ENCODE results near the gene USP19.

USP19 gene

DNA sequence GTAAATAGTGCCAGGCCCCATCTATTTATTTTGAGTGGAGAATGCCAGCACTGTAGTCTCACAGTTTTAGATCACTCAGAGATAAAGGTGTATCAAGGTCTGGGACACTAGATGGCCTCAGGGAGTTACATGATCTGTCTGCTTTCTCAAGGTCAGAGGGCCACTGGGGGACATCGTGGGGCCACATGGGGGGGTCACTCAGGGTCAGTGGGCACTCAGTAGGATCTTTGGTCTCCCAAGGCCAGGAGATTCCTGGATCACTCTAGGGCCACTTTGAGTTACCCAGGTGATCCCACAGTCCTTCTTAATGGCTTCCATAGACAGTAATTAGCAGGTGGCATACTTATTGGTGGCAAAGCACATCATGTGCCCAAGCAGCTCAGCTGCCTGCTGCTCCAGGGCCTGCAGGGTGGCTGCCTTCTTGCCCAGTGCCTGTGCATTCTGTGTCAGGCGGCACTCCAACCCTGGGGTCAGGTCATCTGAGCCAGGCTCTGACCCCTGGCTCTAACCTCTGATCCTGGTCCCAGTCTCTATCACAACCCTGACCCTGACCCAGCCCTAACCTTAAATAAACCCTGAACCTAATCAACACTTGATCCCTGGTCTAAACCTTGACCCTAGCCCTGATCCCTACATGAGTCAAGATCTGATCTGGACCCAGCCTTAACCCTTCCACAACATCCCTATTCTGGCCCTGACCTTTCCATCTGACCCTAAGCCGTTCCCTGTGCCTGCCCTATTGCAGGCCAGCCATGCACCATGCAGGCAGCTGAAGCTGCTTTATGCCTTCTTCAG lies 14.0 kb upstream of the USP19 start:
- no peak for DNase-seq (ENCODE audit: low read depth)

DNA sequence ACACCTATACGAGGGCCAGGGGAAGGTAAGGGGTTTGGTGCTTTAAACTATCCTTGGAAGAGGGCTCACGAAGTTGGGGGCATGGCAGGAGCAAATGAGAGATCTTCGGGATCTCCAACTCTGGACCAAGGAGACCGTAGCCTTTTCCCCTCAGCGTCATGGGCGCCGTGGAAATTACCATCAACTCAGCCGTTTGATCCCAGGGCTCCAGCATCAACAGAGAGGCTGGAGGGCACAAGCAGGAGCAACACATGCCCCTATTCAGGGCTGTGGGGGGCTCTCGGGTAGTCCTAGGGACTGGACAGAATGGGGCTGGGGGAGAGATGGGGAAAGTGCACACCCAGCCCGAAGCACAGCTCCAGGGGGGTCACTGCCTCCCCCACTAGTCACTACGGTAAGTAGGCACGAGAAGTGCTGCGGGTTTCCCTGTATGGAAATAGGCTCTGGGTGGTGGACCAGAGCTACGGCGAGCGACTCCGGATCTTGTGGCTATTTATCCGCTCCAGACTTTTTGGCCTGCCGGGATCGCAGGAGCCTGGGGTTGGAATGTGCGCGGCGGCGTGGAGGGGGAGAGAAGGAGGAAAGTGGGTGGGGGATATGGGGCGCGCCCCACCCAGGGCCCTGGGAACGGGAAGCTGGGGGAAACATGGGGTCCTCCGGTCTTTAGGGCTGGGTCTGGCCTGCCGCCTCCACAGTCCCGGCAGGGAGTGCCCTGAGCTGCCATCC lies 12.8 kb upstream of the USP19 start:
- DNase-seq (ENCODE audit: low read depth) = no peak

DNA sequence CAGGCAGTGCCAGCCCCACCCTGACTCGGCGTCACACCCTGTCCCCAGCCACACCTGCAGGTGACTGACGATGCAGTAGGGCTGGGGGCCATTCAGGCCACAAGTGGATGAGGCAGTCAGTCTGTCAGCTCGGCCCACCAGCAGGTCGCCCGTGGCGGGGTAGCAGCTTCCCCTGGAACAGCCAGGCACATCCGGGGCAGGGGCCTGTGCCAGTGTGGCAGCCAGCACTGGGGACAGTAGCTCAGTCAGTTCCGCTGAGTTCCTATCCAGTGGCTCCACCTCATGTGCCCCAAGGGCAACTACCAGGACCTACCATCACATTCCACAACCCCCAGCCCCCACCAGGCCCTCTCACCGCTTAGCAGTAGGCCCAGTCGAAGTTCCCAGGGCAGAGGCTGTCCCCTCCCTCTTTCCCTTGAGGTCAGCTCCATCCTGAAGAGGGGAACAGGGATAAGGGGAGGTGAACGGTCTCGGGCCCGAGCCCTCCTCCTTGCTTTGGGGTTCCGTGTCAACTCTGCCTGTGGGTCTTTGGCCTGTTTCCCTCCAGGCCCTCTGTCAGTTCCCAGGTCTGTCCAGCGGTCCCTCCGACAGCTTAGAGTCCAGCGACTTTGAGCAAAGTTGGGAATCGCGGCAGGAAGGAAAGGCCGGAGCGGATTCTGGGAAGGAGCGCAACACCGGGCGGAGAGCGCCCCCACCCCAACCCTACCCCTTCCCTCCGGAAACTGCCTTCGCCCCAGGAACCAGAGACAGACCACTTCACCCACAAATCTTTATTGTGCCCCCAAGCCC lies 12.0 kb upstream of the USP19 start, which contains the start of gene LAMB2:
Gene LAMB2, minus strand, starts transcription at position 614 of the 789 bp plus-strand sequence. Its CDS starts 183 bp downstream, at position 431.
- DNase-seq (ENCODE audit: low read depth) = no peak

DNA sequence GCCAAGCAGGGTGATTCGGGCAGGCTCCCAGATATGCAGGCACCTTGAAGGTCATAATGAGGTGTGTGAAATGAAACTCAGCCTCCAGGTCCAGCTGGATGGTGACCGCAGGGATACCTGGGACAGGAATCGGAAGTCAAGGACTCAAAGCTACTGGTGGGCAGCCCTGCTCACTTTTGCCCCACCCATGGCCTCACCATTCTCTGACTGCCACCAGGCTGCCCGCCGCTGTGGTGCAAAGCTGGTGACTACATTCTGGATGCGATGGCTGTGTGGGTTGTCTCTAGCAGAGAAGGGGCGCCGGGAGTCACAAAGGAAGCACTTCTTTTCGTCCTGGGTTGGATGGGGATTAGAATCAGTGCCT lies 11.4 kb upstream of the USP19 start:
- no peak for DNase-seq (ENCODE audit: low read depth)

DNA sequence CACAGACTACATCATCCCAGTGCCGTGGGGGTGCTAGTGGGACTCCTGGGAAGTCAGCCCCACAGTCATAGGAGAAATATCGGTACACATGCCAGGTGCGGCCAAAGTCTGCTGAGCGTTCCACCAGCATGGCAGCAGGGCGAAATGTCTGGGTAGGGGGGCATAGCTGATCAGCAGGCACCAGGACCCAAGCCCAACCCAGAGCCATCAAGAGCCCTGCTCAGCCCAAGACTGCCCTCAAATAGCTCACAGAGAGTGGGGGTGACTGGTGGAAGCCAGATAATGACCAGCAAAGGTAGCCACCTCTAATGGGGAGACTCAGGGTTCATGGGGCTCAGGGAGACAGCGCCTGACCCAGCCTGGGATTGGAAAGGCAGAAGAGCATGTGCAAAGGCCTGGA lies 11.0 kb upstream of the USP19 start:
- DNase-seq (ENCODE audit: low read depth) = no peak

DNA sequence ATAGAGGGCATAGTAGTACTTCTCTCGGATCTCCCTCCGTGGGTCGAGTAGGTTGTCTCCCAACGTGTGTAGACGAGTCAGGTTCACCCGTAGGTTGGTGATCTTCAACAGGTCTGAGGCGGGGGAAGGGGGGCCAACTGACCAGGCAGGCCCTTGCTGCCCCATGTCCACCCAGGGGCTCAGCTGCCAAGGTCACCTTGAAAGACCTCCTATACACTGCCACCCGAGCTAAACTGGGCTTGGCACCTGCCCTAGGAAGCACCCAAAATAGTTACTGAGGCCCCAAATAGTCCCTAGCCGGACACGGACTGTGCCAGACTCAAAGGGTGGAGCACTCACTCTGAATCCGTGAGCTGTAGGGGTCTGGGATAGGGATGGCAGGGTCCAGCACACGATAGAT lies 10.4 kb upstream of the USP19 start:
- DNase-seq (ENCODE audit: low read depth) = no peak

DNA sequence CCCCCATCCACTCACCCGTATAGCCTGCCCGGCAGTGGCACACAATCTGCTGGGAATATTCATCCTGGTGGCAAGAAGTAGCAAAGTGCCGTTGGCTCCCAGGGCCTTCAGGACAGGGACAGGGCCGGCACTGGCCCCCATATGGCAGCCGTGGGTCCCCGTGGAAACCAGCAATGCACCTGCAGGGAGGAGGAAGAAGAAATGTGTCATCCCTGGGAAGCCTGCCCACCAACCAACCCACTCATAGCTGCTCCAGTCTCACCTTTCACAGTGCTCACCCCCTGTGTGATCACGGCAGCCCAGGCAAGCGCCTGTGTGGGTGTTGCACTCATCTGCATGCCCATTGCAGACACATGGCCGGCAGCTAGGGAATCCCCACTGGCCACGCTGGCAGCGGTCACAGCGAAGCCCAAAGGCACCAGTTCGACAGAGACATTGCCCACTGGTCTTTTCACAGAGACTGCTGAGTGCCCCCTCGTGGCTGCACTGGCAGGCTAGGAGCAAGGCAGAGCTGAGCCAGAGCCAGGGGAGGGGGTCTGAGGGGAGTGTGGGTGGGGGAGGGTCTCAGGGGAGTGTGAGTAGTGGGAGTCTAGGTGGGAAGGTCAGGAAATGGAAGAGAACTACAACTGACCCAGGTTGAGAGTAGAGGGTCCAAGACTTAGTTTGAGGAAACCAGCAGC lies 4.5 kb upstream of the USP19 start:
- DNase-seq (ENCODE audit: low read depth) = no peak

DNA sequence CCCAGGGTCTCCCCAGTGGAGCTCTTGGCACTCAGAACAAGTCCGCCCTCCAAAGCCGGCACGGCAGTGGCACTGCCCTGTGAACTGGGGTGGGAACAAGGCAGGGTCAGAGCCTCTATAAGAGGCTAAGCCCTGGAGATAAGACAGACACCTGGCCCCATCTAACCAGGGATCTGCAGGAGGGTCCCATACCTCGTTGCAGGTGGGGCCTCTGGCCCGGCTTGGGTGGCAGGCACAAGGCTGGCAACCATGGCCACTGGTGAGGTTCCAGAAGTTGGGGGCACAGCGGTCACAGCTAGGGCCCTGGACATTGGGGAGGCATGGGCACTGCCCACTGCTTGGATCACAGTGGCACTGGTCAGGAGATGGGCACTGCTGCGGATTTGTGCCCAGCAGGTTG lies 3.6 kb upstream of the USP19 start:
- DNase-seq (ENCODE audit: low read depth) = no peak

DNA sequence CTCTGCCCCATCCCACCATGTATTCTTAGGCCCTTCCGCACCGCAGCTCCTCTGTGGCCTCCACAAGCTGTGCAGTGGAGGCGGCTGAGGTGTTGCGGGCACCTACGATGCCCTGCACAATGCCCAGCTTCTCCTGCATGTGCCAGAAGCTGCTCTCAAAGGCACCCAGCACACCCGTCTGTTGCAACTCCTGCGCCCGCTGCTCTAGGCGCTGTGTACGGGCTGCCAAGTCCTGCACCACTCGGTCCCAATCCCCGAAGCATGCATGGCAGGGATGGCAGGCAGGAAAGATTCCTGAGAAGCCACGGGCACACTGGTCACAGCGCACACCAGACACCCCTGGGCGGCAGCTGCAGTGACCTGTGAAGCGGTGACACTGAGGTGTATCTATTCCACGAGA lies 3.1 kb upstream of the USP19 start:
- DNase-seq (ENCODE audit: low read depth) = no peak

DNA sequence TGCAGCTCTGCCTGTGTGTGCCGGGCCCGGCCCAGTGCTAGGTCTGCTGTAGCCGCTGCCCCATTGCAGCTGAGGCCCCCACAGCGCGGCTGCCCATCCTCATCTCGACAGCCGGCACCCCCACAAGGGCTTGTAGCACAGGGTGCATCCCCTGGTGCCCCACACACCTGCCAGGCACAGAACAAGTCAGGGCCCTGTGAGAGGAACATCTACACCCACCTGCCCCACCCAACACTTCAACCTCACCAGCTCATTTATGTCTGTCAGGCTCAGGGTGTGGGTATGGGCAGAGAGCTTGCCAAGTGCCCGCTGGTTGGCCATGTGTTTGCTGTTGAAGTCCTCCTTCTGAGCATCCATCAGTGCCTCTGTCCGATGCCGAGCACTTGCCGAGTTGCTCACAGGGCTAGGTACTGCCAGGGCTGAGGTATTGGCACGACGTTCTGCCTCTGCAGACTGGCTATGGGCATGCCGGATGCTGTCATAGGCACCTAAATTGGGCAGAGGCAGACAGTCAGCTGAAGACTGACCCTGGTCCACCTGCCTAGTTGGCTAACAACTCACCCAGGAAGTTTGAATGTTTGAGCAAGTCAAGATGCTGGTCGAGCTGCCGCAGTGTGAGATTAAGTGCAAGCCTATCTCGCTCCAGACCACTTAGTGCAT lies 2.4 kb upstream of the USP19 start:
- no peak for DNase-seq (ENCODE audit: low read depth)

DNA sequence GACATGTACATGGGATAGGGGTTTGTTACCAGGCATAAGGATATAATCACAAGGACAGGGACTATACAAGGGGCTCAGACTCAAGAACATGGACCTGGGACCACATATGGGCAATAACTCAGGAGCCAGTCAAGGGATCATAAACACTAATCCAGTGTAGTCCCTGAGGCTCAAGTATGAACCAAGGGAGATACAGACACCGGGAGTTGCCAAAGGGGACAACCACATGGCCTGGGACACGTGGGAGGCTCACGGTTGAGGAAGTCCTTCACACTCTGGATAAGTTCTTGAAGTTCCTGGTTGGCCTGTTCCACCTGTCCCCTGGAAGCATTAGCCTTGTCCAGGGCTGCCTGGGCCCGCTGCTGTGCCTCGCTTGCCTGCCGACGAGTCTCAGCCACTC lies 1.8 kb upstream of the USP19 start:
- DNase-seq (ENCODE audit: low read depth) = no peak

DNA sequence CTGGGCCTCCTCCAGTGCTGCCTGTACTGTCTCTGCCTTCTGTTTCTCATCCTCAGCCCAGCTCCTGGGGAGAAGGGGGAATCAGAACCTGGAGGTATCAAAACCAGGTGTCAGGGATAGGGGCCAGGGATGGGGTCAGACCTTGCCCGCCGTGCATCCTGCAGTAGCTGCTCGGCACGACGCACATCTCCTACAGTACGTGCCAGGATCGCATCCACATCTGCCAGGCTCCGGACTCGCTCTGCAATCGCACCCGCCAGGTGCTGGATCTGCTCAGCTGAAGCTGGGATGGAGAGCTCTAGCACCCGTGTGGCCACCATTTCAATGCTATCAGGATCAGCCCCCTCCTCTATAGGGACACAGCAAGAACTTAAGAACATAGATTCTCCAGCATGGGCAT lies 1.4 kb upstream of the USP19 start:
- DNase-seq (ENCODE audit: low read depth) = no peak

DNA sequence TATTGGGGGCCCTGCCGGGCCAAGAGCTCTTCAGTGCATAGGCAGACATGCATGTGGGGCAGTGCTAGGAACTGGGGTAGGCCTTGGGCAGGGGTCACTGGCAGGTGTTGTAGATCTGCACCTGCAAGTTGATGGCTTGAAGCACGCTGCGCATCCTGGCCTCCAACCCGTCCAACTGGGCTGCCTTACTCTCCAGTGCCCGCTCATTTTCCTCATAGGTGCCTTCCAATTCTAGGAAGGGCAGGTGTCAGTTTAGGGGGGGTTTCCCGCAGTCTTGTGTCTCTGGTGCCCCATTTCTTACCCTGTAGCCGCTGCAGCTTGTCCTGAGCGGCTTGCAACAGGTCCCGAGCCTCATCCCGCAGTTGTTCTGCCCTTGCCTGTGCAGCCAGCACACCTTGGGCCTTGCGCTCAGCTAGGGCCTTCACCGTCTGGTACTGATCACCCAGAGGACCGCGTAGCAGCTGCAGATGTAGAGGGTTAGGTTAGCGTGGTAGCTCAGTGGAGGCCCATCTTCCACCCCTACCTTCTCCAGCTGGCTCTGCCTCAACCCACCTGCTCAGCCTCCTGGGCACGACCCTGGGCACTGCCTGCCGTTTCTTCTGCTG lies 611 bp upstream of the USP19 start:
- DNase-seq (ENCODE audit: low read depth) = no peak

DNA sequence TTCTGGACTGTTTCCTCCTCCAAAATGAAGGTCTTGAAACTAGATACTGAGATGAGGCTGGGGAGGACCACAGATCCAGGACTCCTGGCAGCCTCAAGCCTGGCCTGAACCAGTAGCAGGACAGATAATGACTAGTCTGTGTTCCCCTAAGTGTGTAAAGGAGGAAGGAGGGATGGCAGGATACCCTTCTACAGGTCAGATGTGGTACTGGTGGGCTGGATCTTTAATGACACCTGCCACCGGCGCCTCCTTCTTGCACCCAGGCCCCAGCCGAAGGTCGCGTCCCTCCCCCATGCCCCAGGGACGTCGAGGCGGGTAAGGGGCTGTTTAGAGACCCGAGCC lies 556 bp downstream of the USP19 start:
- no peak for DNase-seq (ENCODE audit: low read depth)

DNA sequence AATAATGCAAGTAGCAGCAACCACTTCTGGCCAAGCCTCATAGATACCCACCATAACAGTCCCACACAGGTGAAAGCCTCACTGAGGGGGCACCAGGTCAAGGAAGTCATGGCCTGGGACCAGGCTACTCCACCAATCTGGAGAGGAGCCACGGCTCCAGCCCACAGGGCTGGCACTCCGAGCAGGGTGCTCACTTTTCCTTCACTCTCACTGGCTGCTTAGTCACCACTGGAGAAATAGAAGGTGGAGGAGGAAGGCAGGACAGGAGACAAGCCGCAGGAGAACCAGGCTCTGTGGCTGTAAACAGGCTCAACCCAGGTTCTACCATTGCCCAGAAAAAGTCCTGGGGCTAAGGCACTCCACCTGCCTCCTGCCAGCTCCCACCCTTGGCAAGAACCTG lies 1.2 kb downstream of the USP19 start:
- no peak for DNase-seq (ENCODE audit: low read depth)

DNA sequence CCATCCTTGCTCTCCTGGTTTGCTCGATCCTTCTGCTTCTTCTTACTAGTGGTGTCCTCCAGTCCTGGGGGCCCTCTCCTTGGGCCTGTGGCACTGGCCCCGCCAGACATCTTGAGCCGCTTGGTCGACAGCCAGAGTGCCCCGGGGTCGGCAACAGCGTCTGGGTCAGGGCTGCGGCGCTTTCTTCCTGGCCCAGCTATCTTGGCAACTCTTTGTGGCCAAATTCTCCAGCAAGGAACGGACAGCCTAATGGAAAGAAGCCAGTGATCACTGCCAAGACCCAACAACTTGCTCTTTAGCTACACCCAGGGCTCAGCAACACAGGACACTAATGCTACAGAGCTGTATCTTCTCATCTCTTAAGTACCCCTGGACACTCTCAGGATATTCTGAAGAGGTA lies 1.6 kb downstream of the USP19 start:
- no peak for DNase-seq (ENCODE audit: low read depth)

DNA sequence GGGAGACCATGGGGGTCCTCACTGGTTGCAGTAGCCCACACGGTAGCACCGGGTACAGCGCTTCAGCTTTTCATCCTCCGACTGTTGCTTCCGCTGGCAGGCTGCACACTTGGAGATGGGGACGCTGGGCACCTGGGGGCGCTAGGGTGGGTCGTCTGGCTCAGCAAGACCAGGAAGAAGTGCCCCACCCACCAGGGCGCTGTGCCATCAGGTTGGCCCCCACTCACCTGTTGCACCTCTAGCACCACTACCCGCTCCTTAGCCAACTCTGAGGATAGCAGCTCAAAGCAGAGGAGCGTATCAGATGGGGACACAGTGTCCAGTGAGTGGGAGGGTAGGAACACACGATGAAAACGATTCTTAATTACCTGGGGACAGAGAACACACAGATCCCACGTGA lies 8.4 kb downstream of the USP19 start:
- DNase-seq (ENCODE audit: low read depth) = no peak

DNA sequence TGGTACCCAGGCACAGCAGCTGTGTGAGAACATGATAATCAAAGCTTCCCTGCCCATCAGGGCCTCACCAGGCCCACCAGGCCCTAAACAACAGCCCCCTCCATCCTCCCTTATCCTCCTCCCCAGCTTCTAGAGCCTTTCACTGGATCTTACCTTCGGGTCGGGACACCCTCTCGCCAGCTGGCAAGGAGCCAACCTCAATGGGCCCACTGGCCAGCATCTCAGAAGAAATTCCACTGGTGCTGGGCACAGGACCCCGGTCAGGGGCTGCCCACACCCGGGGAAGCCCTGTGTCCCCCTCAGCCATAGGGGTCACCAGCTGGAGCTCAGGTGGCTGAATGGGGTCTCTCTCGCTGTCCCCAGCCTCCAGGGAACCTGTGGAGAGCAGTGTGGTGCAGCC lies 9.3 kb downstream of the USP19 start:
- no peak for DNase-seq (ENCODE audit: low read depth)

DNA sequence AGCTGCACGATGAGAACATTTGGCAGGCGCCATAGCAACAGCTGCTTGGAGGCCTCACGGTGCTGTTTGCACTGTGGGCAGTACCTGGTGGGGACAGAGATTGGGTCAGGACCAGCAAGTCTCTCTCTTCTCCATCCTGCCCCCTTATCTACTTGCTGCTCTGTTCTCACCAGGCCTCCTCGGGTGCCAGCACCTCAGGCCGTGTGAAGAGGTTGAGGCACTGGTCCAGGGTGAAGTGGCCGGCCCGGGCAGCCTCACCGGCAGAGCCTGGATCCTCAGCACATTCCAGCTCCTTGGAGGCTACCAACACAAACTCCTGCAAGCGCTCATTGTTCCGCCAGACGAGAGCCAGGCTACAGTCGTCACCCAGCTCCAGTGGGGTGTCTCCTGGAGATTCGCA lies 9.8 kb downstream of the USP19 start:
- DNase-seq (ENCODE audit: low read depth) = no peak

DNA sequence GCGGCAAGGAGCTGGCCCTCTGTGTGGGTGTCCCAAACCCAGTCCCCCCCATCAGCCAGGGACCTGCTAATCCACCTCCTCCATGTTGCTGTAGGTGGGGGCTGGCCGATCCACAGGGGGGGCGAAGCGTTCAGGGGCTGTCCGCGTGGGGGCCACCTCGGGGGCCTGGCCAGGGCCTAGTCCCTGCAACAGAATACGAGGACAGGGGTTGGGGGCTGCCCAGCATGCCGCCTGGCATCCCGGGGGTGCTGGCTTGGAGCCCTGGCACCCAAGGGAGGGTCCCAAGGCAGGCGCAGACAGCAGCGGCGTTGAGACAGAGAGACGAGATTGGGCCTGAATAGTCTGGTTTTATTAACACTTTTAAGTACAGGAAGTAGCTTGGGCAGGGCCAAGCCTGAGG lies 12.3 kb downstream of the USP19 start:
- DNase-seq (ENCODE audit: low read depth) = no peak
